ENCODE data around the gene MESD. TPM values are rescaled to one million over a fixed set of nuclear protein-coding genes. Genes with fewer than 3 reads are reported as not detected.
"Not testable (repeated sequence)": the region's sequence is repeated elsewhere in the genome, so short reads cannot be mapped to it uniquely, and the experiment has no call there.

The MESD gene
- total and polyA plus RNA-seq, 4 donors: 17.2 to 36.3 (median 27.2) TPM

- Histone ChIP-seq H3K36me3 (ENCODE audit: control insufficient read depth, insufficient read depth, low read length) (peaks cover 2% of the 10 kb centered on the region), H3K27ac (ENCODE audit: low read depth, low read length) (no peak overlapping the region), H3K4me1 (ENCODE audit: control insufficient read depth, insufficient read depth, low read length) (peaks cover 7% of the 10 kb centered on the region), H3K4me3 (ENCODE audit: low read depth, low read length) (no peak overlapping the region), H3K27me3 (ENCODE audit: control insufficient read depth, insufficient read depth, low read length) (no peaks in the 10 kb centered on the region), H3K9me3 (ENCODE audit: control insufficient read depth, insufficient read depth, low read length) (no peaks in the 10 kb centered on the region)
- WGBS (ENCODE audit: insufficient coverage): 79% methylated on average over 2 of the region's 2 CpGs
- no peak for DNase-seq (ENCODE audit: low read depth in 4 of 6, low spot score in 6 of 6)
Measured at GRCh38 chr15:80957556-80957955, 32.1 kb downstream of the MESD start.

GRCh38 chr15:80955571-80956452, 33.8 kb downstream of the MESD start:
- H3K9me3 ChIP-seq (ENCODE audit: control insufficient read depth, insufficient read depth, low read length); DNase-seq (ENCODE audit: low read depth in 4 of 6, low spot score in 6 of 6); H3K4me1 ChIP-seq (ENCODE audit: control insufficient read depth, insufficient read depth, low read length); H3K27ac ChIP-seq (ENCODE audit: low read depth, low read length); H3K27me3 ChIP-seq (ENCODE audit: control insufficient read depth, insufficient read depth, low read length); H3K4me3 ChIP-seq (ENCODE audit: low read depth, low read length); H3K36me3 ChIP-seq (ENCODE audit: control insufficient read depth, insufficient read depth, low read length): not testable (repeated sequence)
- WGBS (ENCODE audit: insufficient coverage): 98% methylated on average over 8 of the region's 19 CpGs

GRCh38 chr15:80953953-80954778, 35.5 kb downstream of the MESD start:
- no peak for DNase-seq (ENCODE audit: low read depth in 4 of 6, low spot score in 6 of 6)
- 90% methylated on average over 4 of the region's 9 CpGs for WGBS (ENCODE audit: insufficient coverage)
- H3K36me3 ChIP-seq (ENCODE audit: control insufficient read depth, insufficient read depth, low read length): peaks cover 20% of the 10 kb centered on the region
- H3K27me3 ChIP-seq (ENCODE audit: control insufficient read depth, insufficient read depth, low read length): no peaks in the 10 kb centered on the region
- H3K4me1 ChIP-seq (ENCODE audit: control insufficient read depth, insufficient read depth, low read length): peaks cover 7% of the 10 kb centered on the region
- H3K9me3 ChIP-seq (ENCODE audit: control insufficient read depth, insufficient read depth, low read length): no peaks in the 10 kb centered on the region
- no peak overlapping the region for H3K27ac ChIP-seq (ENCODE audit: low read depth, low read length)
- no peak overlapping the region for H3K4me3 ChIP-seq (ENCODE audit: low read depth, low read length)

GRCh38 chr15:80953001-80953952, 36.3 kb downstream of the MESD start:
- H3K36me3 ChIP-seq (ENCODE audit: control insufficient read depth, insufficient read depth, low read length): peaks cover 29% of the 10 kb centered on the region
- no peak for DNase-seq (ENCODE audit: low read depth in 4 of 6, low spot score in 6 of 6)
- 94% methylated on average over 11 of the region's 12 CpGs for WGBS (ENCODE audit: insufficient coverage)

GRCh38 chr15:80951941-80952340, 37.7 kb downstream of the MESD start:
- H3K36me3 ChIP-seq (ENCODE audit: control insufficient read depth, insufficient read depth, low read length): peaks cover 31% of the 10 kb centered on the region
- no peaks in the 10 kb centered on the region for H3K27me3 ChIP-seq (ENCODE audit: control insufficient read depth, insufficient read depth, low read length)
- 73% methylated on average over 3 of the region's 5 CpGs for WGBS (ENCODE audit: insufficient coverage)
- H3K9me3 ChIP-seq (ENCODE audit: control insufficient read depth, insufficient read depth, low read length): no peaks in the 10 kb centered on the region
- no peak for DNase-seq (ENCODE audit: low read depth in 4 of 6, low spot score in 6 of 6)
- H3K4me3 ChIP-seq (ENCODE audit: low read depth, low read length): no peak overlapping the region
- peaks cover 7% of the 10 kb centered on the region for H3K4me1 ChIP-seq (ENCODE audit: control insufficient read depth, insufficient read depth, low read length)
- H3K27ac ChIP-seq (ENCODE audit: low read depth, low read length): no peak overlapping the region

More at GRCh38 chr15:80953001-80953952, 36.3 kb downstream of the MESD start:
- peaks cover 7% of the 10 kb centered on the region for H3K4me1 ChIP-seq (ENCODE audit: control insufficient read depth, insufficient read depth, low read length)
- no peak overlapping the region for H3K27ac ChIP-seq (ENCODE audit: low read depth, low read length)
- H3K9me3 ChIP-seq (ENCODE audit: control insufficient read depth, insufficient read depth, low read length): no peaks in the 10 kb centered on the region
- H3K4me3 ChIP-seq (ENCODE audit: low read depth, low read length): no peak overlapping the region
- no peaks in the 10 kb centered on the region for H3K27me3 ChIP-seq (ENCODE audit: control insufficient read depth, insufficient read depth, low read length)

- DNase-seq (ENCODE audit: low read depth in 4 of 6, low spot score in 6 of 6): no peak
- H3K4me1 ChIP-seq (ENCODE audit: control insufficient read depth, insufficient read depth, low read length): peaks cover 7% of the 10 kb centered on the region
- no peak overlapping the region for H3K4me3 ChIP-seq (ENCODE audit: low read depth, low read length)
- peaks cover 39% of the 10 kb centered on the region for H3K36me3 ChIP-seq (ENCODE audit: control insufficient read depth, insufficient read depth, low read length)
- no peaks in the 10 kb centered on the region for H3K27me3 ChIP-seq (ENCODE audit: control insufficient read depth, insufficient read depth, low read length)
- 90% methylated on average over 6 of the region's 8 CpGs for WGBS (ENCODE audit: insufficient coverage)
- H3K9me3 ChIP-seq (ENCODE audit: control insufficient read depth, insufficient read depth, low read length): no peaks in the 10 kb centered on the region
- no peak overlapping the region for H3K27ac ChIP-seq (ENCODE audit: low read depth, low read length)
Measured at GRCh38 chr15:80950291-80951078, 39.1 kb downstream of the MESD start.

GRCh38 chr15:80949756-80950155, 39.9 kb downstream of the MESD start:
- no peak for DNase-seq (ENCODE audit: low read depth in 4 of 6, low spot score in 6 of 6)
- Histone ChIP-seq H3K4me1 (ENCODE audit: control insufficient read depth, insufficient read depth, low read length) (peaks cover 7% of the 10 kb centered on the region), H3K4me3 (ENCODE audit: low read depth, low read length) (no peak overlapping the region), H3K27ac (ENCODE audit: low read depth, low read length) (no peak overlapping the region), H3K36me3 (ENCODE audit: control insufficient read depth, insufficient read depth, low read length) (peaks cover 47% of the 10 kb centered on the region), H3K9me3 (ENCODE audit: control insufficient read depth, insufficient read depth, low read length) (no peaks in the 10 kb centered on the region), H3K27me3 (ENCODE audit: control insufficient read depth, insufficient read depth, low read length) (no peaks in the 10 kb centered on the region)
- 90% methylated on average over 4 of the region's 4 CpGs for WGBS (ENCODE audit: insufficient coverage)

- Histone ChIP-seq H3K4me1 (ENCODE audit: control insufficient read depth, insufficient read depth, low read length) (peaks cover under 1% of the 10 kb centered on the region), H3K27me3 (ENCODE audit: control insufficient read depth, insufficient read depth, low read length) (no peaks in the 10 kb centered on the region), H3K9me3 (ENCODE audit: control insufficient read depth, insufficient read depth, low read length) (no peaks in the 10 kb centered on the region), H3K4me3 (ENCODE audit: low read depth, low read length) (no peak overlapping the region), H3K36me3 (ENCODE audit: control insufficient read depth, insufficient read depth, low read length) (peaks cover 51% of the 10 kb centered on the region), H3K27ac (ENCODE audit: low read depth, low read length) (no peak overlapping the region)
- 88% methylated on average over 13 of the region's 13 CpGs for WGBS (ENCODE audit: insufficient coverage)
- DNase-seq (ENCODE audit: low read depth in 4 of 6, low spot score in 6 of 6): no peak
Measured at GRCh38 chr15:80948651-80949292, 40.8 kb downstream of the MESD start.
